Measurements from ENCODE around the gene IP6K2.

DNA sequence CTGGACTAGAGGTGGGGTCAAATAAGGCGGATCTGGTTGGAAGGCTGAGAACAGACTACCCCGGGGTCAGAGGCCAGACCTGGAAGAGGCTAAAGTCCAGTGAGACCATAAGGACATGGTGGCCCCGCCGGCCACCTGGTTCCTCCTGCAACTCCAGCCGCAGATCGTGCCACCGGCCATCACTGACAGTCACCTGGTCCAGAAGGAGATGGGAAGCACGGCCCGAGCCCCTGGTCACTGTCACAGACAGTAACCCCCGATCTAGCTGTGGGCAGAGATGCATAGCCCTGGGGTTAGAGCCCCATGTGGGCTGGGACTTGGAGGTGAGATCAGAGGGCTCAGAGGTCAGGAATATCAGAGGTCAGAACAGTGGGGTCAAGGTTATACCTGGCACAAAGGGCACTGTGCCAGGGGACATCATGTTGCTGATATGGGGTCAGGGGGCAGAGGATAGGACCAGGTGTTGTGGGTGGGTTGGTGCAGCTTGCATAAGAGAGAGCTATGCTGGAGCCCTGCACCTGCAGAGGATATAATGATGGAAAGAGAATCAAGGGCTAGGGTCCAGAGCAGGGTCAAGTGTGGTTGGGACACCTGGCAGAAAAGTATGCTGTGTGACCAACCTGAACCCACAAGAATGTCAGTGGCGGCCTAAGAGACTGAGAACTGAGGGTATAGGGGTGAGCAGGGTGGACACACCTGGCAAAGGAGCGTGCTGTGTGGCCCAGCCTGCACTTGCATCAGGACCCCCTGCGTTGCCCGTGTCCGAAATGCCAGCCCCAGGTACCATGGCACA lies 63.9 kb downstream of the IP6K2 start:
- TF ChIP-seq, protein P1, sequence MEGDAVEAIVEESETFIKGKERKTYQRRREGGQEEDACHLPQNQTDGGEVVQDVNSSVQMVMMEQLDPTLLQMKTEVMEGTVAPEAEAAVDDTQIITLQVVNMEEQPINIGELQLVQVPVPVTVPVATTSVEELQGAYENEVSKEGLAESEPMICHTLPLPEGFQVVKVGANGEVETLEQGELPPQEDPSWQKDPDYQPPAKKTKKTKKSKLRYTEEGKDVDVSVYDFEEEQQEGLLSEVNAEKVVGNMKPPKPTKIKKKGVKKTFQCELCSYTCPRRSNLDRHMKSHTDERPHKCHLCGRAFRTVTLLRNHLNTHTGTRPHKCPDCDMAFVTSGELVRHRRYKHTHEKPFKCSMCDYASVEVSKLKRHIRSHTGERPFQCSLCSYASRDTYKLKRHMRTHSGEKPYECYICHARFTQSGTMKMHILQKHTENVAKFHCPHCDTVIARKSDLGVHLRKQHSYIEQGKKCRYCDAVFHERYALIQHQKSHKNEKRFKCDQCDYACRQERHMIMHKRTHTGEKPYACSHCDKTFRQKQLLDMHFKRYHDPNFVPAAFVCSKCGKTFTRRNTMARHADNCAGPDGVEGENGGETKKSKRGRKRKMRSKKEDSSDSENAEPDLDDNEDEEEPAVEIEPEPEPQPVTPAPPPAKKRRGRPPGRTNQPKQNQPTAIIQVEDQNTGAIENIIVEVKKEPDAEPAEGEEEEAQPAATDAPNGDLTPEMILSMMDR (IDR thresholded peaks at IDR 0.05) = no peak
- TF ChIP-seq POLR2A (IDR thresholded peaks at IDR 0.05) = no peak

All from testis (tissue), 2 donors.